ENCODE measurements around the gene FBXL7.

FBXL7 gene

GRCh38 chr5:15645381-15646160 is 145.6 kb downstream of the FBXL7 start:
- no peak overlapping the region for H3K4me3 ChIP-seq (ENCODE audit: low read depth, low read length)
- no peak overlapping the region for H2BK120ac ChIP-seq (ENCODE audit: insufficient read depth, low read length, poor library complexity)
- DNase-seq: no peak
- H3K4me1 ChIP-seq (ENCODE audit: control insufficient read depth in 1 of 2, insufficient read depth in 2 of 2, low read length in 2 of 2): peaks cover 0 to 4% of the 10 kb centered on the region in 2 experiments
- H2BK5ac ChIP-seq (ENCODE audit: low read depth, low read length, poor library complexity): no peak overlapping the region
- H3K36me3 ChIP-seq (ENCODE audit: control insufficient read depth in 1 of 2, insufficient read depth in 2 of 2, low read length in 2 of 2): no peaks in the 10 kb centered on the region
- H4K12ac ChIP-seq (ENCODE audit: low read depth, low read length): no peak overlapping the region
- no peak overlapping the region for H3K14ac ChIP-seq (ENCODE audit: low read length)
- no peak overlapping the region for H2BK12ac ChIP-seq (ENCODE audit: low read length)
- H3K27ac ChIP-seq (ENCODE audit: low read depth, low read length): no peak overlapping the region
- no peaks in the 10 kb centered on the region for H3K79me2 ChIP-seq (ENCODE audit: control insufficient read depth, insufficient read depth, low read length, poor library complexity)
- no peak overlapping the region for H3K9ac ChIP-seq (ENCODE audit: low read length)
- H4K91ac ChIP-seq (ENCODE audit: low read depth, low read length): no peak overlapping the region
- no peak overlapping the region for H3K4ac ChIP-seq (ENCODE audit: low read depth, low read length)
- H3K79me1 ChIP-seq (ENCODE audit: low read length): no peaks in the 10 kb centered on the region
- no peak overlapping the region for H4K8ac ChIP-seq (ENCODE audit: low read depth, low read length)
- no peak overlapping the region for H3K18ac ChIP-seq (ENCODE audit: low read length)
- H3K9me3 ChIP-seq (ENCODE audit: insufficient read depth, low read depth, low read length): no peaks in the 10 kb centered on the region
- no peak overlapping the region for H2AFZ ChIP-seq (ENCODE audit: insufficient read depth, low read length, poor library complexity)
- H3K4me2 ChIP-seq (ENCODE audit: low read length): no peak overlapping the region
- no peaks in the 10 kb centered on the region for H3K27me3 ChIP-seq (ENCODE audit: insufficient read depth, low read length)
- no peak overlapping the region for H3K23ac ChIP-seq (ENCODE audit: low read length)
- WGBS (ENCODE audit: extremely low coverage, insufficient coverage, insufficient read length): no CpG with 5 or more reads among the region's 7 CpGs
- no peak overlapping the region for H2AK5ac ChIP-seq (ENCODE audit: low read length)

GRCh38 chr5:15646371-15646770 is 146.4 kb downstream of the FBXL7 start:
- no peak overlapping the region for H3K27ac ChIP-seq (ENCODE audit: low read depth, low read length)
- no CpG with 5 or more reads among the region's 4 CpGs for WGBS (ENCODE audit: extremely low coverage, insufficient coverage, insufficient read length)
- H2AFZ ChIP-seq (ENCODE audit: insufficient read depth, low read length, poor library complexity): no peak overlapping the region
- no peak overlapping the region for H2BK5ac ChIP-seq (ENCODE audit: low read depth, low read length, poor library complexity)
- no peaks in the 10 kb centered on the region for H3K79me1 ChIP-seq (ENCODE audit: low read length)
- no peaks in the 10 kb centered on the region for H3K79me2 ChIP-seq (ENCODE audit: control insufficient read depth, insufficient read depth, low read length, poor library complexity)
- H3K4ac ChIP-seq (ENCODE audit: low read depth, low read length): no peak overlapping the region
- H4K8ac ChIP-seq (ENCODE audit: low read depth, low read length): no peak overlapping the region
- H4K91ac ChIP-seq (ENCODE audit: low read depth, low read length): no peak overlapping the region
- H3K27me3 ChIP-seq (ENCODE audit: insufficient read depth, low read length): no peaks in the 10 kb centered on the region
- H3K4me1 ChIP-seq (ENCODE audit: control insufficient read depth in 1 of 2, insufficient read depth in 2 of 2, low read length in 2 of 2): peaks cover 0 to 4% of the 10 kb centered on the region in 2 experiments
- H3K9me3 ChIP-seq (ENCODE audit: insufficient read depth, low read depth, low read length): no peaks in the 10 kb centered on the region
- no peak overlapping the region for H3K9ac ChIP-seq (ENCODE audit: low read length)
- DNase-seq: no peak
- no peak overlapping the region for H3K14ac ChIP-seq (ENCODE audit: low read length)
- H3K4me2 ChIP-seq (ENCODE audit: low read length): no peak overlapping the region
- no peak overlapping the region for H3K18ac ChIP-seq (ENCODE audit: low read length)
- H2BK120ac ChIP-seq (ENCODE audit: insufficient read depth, low read length, poor library complexity): no peak overlapping the region
- no peak overlapping the region for H2AK5ac ChIP-seq (ENCODE audit: low read length)
- H4K12ac ChIP-seq (ENCODE audit: low read depth, low read length): no peak overlapping the region
- H3K4me3 ChIP-seq (ENCODE audit: low read depth, low read length): no peak overlapping the region
- H3K36me3 ChIP-seq (ENCODE audit: control insufficient read depth in 1 of 2, insufficient read depth in 2 of 2, low read length in 2 of 2): no peaks in the 10 kb centered on the region
- no peak overlapping the region for H2BK12ac ChIP-seq (ENCODE audit: low read length)
- no peak overlapping the region for H3K23ac ChIP-seq (ENCODE audit: low read length)

DNA sequence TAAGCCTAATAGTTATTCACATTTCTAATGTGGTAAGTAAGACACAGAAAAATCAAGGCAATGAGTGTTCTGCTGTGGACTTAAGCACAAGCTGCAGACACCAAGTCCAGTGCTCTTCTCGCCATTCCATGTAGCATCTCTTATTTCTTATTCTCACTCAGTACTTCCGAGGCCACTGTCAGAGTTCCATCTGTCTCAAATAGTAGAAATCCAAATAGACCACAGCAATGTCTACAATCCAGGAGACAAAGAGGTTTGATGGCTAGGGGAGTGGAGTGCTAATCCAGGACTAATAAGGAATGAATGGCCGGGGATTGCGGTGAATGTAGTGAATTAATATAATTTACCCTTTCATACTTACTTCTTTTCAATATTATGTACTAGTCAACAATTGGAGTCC is 147.3 kb downstream of the FBXL7 start:
- H2AFZ ChIP-seq (ENCODE audit: insufficient read depth, low read length, poor library complexity): no peak overlapping the region
- H4K12ac ChIP-seq (ENCODE audit: low read depth, low read length): no peak overlapping the region
- H3K23ac ChIP-seq (ENCODE audit: low read length): no peak overlapping the region
- H3K9ac ChIP-seq (ENCODE audit: low read length): no peak overlapping the region
- no peaks in the 10 kb centered on the region for H3K79me1 ChIP-seq (ENCODE audit: low read length)
- H4K91ac ChIP-seq (ENCODE audit: low read depth, low read length): no peak overlapping the region
- no peak overlapping the region for H2AK5ac ChIP-seq (ENCODE audit: low read length)
- no peak overlapping the region for H3K4me3 ChIP-seq (ENCODE audit: low read depth, low read length)
- H2BK12ac ChIP-seq (ENCODE audit: low read length): no peak overlapping the region
- H3K79me2 ChIP-seq (ENCODE audit: control insufficient read depth, insufficient read depth, low read length, poor library complexity): no peaks in the 10 kb centered on the region
- H2BK5ac ChIP-seq (ENCODE audit: low read depth, low read length, poor library complexity): no peak overlapping the region
- H3K27ac ChIP-seq (ENCODE audit: low read depth, low read length): no peak overlapping the region
- no peak overlapping the region for H3K4ac ChIP-seq (ENCODE audit: low read depth, low read length)
- no peak overlapping the region for H3K14ac ChIP-seq (ENCODE audit: low read length)
- no peak for DNase-seq
- H4K8ac ChIP-seq (ENCODE audit: low read depth, low read length): no peak overlapping the region
- H2BK120ac ChIP-seq (ENCODE audit: insufficient read depth, low read length, poor library complexity): no peak overlapping the region
- peaks cover 0 to 4% of the 10 kb centered on the region in 2 experiments for H3K4me1 ChIP-seq (ENCODE audit: control insufficient read depth in 1 of 2, insufficient read depth in 2 of 2, low read length in 2 of 2)
- H3K18ac ChIP-seq (ENCODE audit: low read length): no peak overlapping the region
- no peaks in the 10 kb centered on the region for H3K27me3 ChIP-seq (ENCODE audit: insufficient read depth, low read length)
- no CpG with 5 or more reads among the region's 4 CpGs for WGBS (ENCODE audit: extremely low coverage, insufficient coverage, insufficient read length)
- H3K4me2 ChIP-seq (ENCODE audit: low read length): no peak overlapping the region
- no peaks in the 10 kb centered on the region for H3K36me3 ChIP-seq (ENCODE audit: control insufficient read depth in 1 of 2, insufficient read depth in 2 of 2, low read length in 2 of 2)
- H3K9me3 ChIP-seq (ENCODE audit: insufficient read depth, low read depth, low read length): no peaks in the 10 kb centered on the region

DNA sequence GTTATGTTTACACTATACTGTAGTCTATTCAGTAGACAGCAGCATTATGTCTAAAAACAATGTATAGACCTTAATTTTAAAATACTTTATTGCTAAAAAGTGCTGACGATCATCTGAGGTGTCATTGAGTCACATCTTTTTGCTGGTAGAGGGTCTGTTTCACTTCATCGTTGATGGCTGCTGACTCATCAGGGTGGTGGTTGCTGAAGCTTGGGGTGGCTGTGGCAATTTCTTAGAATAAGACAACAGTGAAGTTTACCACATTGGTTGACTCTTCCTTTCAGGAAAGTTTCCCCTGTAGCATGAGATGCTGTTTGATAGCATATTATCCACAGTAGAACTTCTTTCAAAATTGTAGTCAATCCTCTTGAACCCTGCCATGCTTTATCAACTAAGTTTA is 150.3 kb downstream of the FBXL7 start:
- Histone ChIP-seq H2BK12ac (ENCODE audit: low read length) (no peak overlapping the region), H4K91ac (ENCODE audit: low read depth, low read length) (no peak overlapping the region), H2BK120ac (ENCODE audit: insufficient read depth, low read length, poor library complexity) (no peak overlapping the region), H3K14ac (ENCODE audit: low read length) (no peak overlapping the region), H3K4ac (ENCODE audit: low read depth, low read length) (no peak overlapping the region), H4K12ac (ENCODE audit: low read depth, low read length) (no peak overlapping the region), H3K23ac (ENCODE audit: low read length) (no peak overlapping the region), H2BK5ac (ENCODE audit: low read depth, low read length, poor library complexity) (no peak overlapping the region), H3K4me1 (ENCODE audit: control insufficient read depth in 1 of 2, insufficient read depth in 2 of 2, low read length in 2 of 2) (peaks cover 0 to 2% of the 10 kb centered on the region in 2 experiments), H2AFZ (ENCODE audit: insufficient read depth, low read length, poor library complexity) (no peak overlapping the region), H3K9ac (ENCODE audit: low read length) (no peak overlapping the region), H3K9me3 (ENCODE audit: insufficient read depth, low read depth, low read length) (no peaks in the 10 kb centered on the region), H3K4me2 (ENCODE audit: low read length) (no peak overlapping the region), H3K79me2 (ENCODE audit: control insufficient read depth, insufficient read depth, low read length, poor library complexity) (no peaks in the 10 kb centered on the region), H3K36me3 (ENCODE audit: control insufficient read depth in 1 of 2, insufficient read depth in 2 of 2, low read length in 2 of 2) (no peaks in the 10 kb centered on the region), H4K8ac (ENCODE audit: low read depth, low read length) (no peak overlapping the region), H3K79me1 (ENCODE audit: low read length) (no peaks in the 10 kb centered on the region), H3K4me3 (ENCODE audit: low read depth, low read length) (no peak overlapping the region), H3K27me3 (ENCODE audit: insufficient read depth, low read length) (no peaks in the 10 kb centered on the region), H3K27ac (ENCODE audit: low read depth, low read length) (no peak overlapping the region), H3K18ac (ENCODE audit: low read length) (no peak overlapping the region), H2AK5ac (ENCODE audit: low read length) (no peak overlapping the region)
- WGBS (ENCODE audit: extremely low coverage, insufficient coverage, insufficient read length): no CpG with 5 or more reads among the region's 2 CpGs
- DNase-seq: no peak
